Kidney epithelial cell (primary cell): ENCODE results near the gene BTBD16. TPM values are rescaled to one million over a fixed set of nuclear protein-coding genes. Genes with fewer than 3 reads are reported as not detected.
A peak's percentile ranks its signal among the peaks of the same experiment; 100 is the strongest.

Experiments used
- DNase-seq: peaks from one replicate; pipeline ENCODE4 v3.0.0-alpha.2; 2010; ENCODE audit warnings: low read depth
- H3K27me3 ChIP-seq: 2 replicates; pipeline ENCODE4 v1.6.0; 2011; ENCODE audit warnings: low read length; ENCODE audit not compliant: control insufficient read depth, insufficient read depth
- H3K36me3 ChIP-seq: 2 replicates; pipeline ENCODE4 v1.5.1; 2011; ENCODE audit warnings: low read length; ENCODE audit not compliant: control insufficient read depth, insufficient read depth
- H3K4me3 ChIP-seq: 2 replicates; pipeline ENCODE4 v1.5.1; 2011; ENCODE audit warnings: low read depth, mild to moderate bottlenecking, control low read depth, low read length
- total RNA-seq: library from RNA; depleted of rRNA; stranded (reverse); fragments of >200 nt; gene quantifications from 2 replicates; pipeline ENCODE4 v1.2.3, GENCODE V29; 2015
- TF ChIP-seq, protein P1 (sequence below): IDR thresholded peaks from 2 replicates; pipeline ENCODE4 v1.5.1; 2011; ENCODE audit warnings: mild to moderate bottlenecking, moderate library complexity, low read length, control low read depth, inconsistent platforms; ENCODE audit not compliant: insufficient read depth, poor library complexity, severe bottlenecking

The BTBD16 gene
- total RNA-seq, 1 donor from 2014 or later, result 2.0 TPM

DNA sequence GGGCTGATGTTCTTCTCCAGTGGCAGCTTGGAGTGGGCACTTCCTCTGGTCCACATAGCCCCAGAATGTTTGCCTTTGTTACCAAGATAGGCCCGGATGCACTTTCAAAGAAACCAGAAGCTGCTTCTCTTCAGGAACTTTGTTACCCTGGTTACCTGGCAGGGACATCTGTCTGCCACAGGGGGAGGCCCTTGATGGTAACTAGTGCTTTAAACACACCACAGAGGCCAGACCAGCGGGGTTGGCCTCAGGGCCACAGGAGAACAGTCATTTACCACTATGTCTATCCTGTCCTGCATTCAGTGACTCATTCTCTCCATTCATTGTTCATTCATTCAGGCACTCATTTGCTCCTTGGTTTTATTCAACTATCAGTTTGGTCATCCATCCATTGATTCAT, 91.5 kb downstream of the BTBD16 start:
- TF ChIP-seq, protein P1, sequence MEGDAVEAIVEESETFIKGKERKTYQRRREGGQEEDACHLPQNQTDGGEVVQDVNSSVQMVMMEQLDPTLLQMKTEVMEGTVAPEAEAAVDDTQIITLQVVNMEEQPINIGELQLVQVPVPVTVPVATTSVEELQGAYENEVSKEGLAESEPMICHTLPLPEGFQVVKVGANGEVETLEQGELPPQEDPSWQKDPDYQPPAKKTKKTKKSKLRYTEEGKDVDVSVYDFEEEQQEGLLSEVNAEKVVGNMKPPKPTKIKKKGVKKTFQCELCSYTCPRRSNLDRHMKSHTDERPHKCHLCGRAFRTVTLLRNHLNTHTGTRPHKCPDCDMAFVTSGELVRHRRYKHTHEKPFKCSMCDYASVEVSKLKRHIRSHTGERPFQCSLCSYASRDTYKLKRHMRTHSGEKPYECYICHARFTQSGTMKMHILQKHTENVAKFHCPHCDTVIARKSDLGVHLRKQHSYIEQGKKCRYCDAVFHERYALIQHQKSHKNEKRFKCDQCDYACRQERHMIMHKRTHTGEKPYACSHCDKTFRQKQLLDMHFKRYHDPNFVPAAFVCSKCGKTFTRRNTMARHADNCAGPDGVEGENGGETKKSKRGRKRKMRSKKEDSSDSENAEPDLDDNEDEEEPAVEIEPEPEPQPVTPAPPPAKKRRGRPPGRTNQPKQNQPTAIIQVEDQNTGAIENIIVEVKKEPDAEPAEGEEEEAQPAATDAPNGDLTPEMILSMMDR, result no peak
- Histone ChIP-seq H3K4me3 (no peak overlapping the region), H3K27me3 (no peaks in the 10 kb centered on the region), H3K36me3 (no peaks in the 10 kb centered on the region)
- DNase-seq, result peak; percentile 42

DNA sequence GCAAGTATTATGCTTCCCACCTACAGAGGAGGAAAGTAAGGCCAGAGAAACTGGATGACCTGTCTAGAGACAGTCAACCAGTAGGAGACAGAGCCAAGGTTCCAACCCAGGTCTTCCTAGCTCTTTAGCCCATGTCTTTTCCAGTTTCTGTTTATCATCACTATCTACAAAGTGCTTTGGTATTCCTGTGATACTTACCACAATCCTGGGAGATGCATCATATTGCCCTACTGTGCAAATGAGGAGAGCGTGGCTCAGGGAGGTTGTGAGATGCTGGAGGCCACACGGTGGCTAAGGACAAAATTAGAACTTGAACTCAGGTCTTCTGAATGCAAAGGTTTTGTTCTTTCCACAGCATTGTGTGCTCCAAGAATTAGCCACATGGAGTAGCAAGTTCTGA, 92.2 kb downstream of the BTBD16 start:
- no peak for DNase-seq
- TF ChIP-seq, protein P1, result no peak
- no peaks in the 10 kb centered on the region for H3K36me3 ChIP-seq

DNA sequence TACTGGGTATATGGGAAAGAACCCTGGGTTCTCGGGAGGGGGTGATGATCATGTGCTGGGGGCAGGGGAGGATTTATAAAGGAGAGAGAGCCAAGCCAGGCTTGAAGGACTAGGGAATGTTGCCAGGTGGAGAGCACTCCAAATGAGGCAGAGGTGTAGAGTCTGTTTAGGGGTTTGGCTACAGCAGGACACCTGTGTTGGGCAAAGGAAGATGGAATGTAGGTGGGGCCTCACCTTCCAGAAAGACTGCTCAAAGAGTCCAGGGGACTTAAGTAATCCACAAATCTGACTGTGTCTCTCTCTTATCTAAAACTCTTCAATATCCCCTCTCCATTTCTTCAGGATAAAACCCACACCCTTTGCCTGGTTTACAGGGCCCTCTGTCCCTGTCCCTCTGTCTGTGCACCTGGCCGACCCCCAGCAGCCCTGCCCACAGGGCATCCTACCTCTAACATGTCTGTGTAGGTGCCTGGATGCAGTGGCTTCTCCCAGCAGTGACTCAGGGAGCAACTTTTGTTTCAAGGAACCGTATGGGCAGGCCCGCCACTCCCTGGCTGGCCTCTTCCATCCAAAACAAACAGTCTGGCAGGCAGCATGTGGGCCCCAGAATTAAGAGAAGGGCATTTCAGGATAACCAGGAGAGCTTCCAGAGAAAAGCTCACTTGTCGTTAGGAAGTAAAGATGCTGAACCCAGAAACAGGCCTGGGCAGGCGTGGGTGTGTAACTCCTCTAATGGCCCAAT, 92.8 kb downstream of the BTBD16 start:
- Histone ChIP-seq H3K4me3 (no peak overlapping the region), H3K36me3 (no peaks in the 10 kb centered on the region), H3K27me3 (no peaks in the 10 kb centered on the region)
- TF ChIP-seq, protein P1, result no peak
- DNase-seq, result no peak

More for the DNA sequence above, 92.2 kb downstream of the BTBD16 start:
- no peaks in the 10 kb centered on the region for H3K27me3 ChIP-seq
- H3K4me3 ChIP-seq, result no peak overlapping the region

DNA sequence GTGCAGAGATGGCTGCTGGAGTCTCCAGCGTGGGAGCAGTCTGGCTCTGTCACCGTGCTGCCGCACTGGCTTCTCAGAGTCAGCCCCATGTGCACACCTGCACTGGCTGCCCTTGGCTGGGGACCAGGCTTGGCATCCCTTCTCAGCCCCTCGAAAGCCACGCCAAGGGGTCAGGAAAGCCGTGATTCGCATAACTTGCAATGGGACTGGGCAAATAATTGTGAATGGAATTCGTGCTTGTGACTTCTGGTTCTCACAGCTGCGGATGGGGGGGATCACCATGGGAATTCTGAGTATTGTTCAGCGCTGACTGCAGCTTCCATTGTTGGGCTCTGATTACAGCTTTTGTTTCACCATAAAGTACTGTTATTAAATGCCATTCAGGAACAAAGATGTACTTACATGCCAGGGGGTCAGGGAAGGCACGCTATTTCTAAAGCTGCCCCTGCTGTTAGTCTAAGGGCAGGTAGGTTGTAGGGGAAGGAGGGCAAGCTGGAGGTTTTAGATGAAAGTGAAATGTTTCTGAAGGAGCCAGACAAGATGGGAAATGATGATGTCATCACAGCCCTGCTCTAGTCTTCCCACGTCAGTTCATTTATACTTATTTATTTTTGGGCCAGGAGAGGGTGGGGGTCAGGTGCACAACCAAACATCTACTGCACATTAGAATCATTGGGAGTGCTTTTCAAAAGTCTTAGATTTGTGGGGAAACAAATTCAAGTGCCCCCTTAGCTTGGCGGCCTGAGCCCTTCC, 97.6 kb downstream of the BTBD16 start:
- TF ChIP-seq, protein P1, result no peak
- H3K4me3 ChIP-seq, result no peak overlapping the region
- no peaks in the 10 kb centered on the region for H3K27me3 ChIP-seq
- no peak for DNase-seq
- H3K36me3 ChIP-seq, result no peaks in the 10 kb centered on the region

DNA sequence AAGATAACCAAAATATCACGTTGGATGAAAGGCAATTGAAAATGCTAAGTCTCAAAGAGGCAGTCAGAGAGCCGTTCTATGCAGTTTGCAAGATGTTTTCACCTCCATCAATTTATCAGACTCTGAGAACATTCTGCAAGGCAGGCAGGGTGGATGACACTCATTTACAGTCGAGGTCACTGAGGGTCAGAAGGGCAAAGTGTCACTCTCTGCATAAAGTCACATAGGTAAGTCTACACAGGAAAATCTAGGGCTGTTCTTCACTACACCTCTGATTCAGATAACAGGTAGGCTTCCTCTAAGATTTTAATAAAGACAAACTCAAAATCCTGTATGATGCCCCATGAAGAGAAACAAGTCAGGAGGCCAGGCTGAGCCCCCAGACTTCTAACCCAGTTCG, 102.0 kb downstream of the BTBD16 start:
- Histone ChIP-seq H3K4me3 (no peak overlapping the region), H3K27me3 (no peaks in the 10 kb centered on the region), H3K36me3 (no peaks in the 10 kb centered on the region)
- TF ChIP-seq, protein P1, result no peak
- DNase-seq, result no peak
